ENCODE measurements around the gene EFCAB7. TPM values are rescaled to one million over a fixed set of nuclear protein-coding genes. Genes with fewer than 3 reads are reported as not detected.
A peak's percentile ranks its signal among the peaks of the same experiment; 100 is the strongest.

EFCAB7 gene
- total RNA-seq, 4 donors from 2014 or later: 2.2 to 6.8 (median 3.5) TPM

DNA sequence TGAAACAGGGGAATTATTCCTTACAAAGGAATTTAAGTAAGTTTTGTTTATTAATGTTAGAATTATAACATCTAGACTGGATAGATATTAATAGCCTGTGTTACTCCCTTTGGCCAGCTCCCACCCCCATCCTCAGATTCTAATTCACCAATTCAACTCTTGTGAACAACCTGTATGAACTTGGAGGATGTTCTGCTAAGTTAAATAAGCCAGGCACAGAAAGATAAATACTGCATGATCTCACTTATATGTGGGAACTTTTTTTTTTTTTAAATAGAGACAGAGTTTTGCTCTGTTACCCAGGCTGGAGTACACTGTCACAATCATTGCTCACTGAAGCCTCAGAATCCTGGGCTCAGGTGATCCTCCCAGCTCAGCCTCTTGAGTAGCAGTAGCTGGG, 32.2 kb downstream of the EFCAB7 start:
- H3K4me3 ChIP-seq: no peak overlapping the region
- no peak for ATAC-seq
- DNase-seq: no peak
- no peaks in the 10 kb centered on the region for H3K27me3 ChIP-seq
- TF ChIP-seq, protein P1, sequence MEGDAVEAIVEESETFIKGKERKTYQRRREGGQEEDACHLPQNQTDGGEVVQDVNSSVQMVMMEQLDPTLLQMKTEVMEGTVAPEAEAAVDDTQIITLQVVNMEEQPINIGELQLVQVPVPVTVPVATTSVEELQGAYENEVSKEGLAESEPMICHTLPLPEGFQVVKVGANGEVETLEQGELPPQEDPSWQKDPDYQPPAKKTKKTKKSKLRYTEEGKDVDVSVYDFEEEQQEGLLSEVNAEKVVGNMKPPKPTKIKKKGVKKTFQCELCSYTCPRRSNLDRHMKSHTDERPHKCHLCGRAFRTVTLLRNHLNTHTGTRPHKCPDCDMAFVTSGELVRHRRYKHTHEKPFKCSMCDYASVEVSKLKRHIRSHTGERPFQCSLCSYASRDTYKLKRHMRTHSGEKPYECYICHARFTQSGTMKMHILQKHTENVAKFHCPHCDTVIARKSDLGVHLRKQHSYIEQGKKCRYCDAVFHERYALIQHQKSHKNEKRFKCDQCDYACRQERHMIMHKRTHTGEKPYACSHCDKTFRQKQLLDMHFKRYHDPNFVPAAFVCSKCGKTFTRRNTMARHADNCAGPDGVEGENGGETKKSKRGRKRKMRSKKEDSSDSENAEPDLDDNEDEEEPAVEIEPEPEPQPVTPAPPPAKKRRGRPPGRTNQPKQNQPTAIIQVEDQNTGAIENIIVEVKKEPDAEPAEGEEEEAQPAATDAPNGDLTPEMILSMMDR (IDR thresholded peaks at IDR 0.05 in 4 of 5, conservative IDR thresholded peaks at IDR 0.05 in 1 of 5): no peak
- TF ChIP-seq POLR2A (IDR thresholded peaks at IDR 0.05): no peak
- in situ Hi-C loops (cut with MboI; ENCODE audit: low sequenced_read_pairs in 4 of 4): no loop called here
- no peaks in the 10 kb centered on the region for H3K4me1 ChIP-seq
- no peak overlapping the region for H3K27ac ChIP-seq
- H3K9me3 ChIP-seq: no peaks in the 10 kb centered on the region
- H3K36me3 ChIP-seq: peaks cover 0 to 4% of the 10 kb centered on the region in 2 donors
- intact Hi-C loops (cut with DNase I; ENCODE audit: low total_unique reads): no loop called here

- Histone ChIP-seq H3K4me3 (no peak overlapping the region), H3K27ac (no peak overlapping the region), H3K36me3 (peaks cover 0 to 4% of the 10 kb centered on the region in 2 donors), H3K9me3 (no peaks in the 10 kb centered on the region), H3K27me3 (no peaks in the 10 kb centered on the region), H3K4me1 (no peaks in the 10 kb centered on the region)
- DNase-seq (no peak), ATAC-seq (no peak)
- in situ Hi-C loops (cut with MboI; ENCODE audit: low sequenced_read_pairs in 4 of 4): no loop called here
- intact Hi-C loops (cut with DNase I; ENCODE audit: low total_unique reads): no loop called here
- TF ChIP-seq POLR2A (IDR thresholded peaks at IDR 0.05): no peak
- TF ChIP-seq, protein P1 (IDR thresholded peaks at IDR 0.05 in 4 of 5, conservative IDR thresholded peaks at IDR 0.05 in 1 of 5): peak in 2 of 5 experiments; percentile 21 to 48
These were observed 34.2 kb downstream of the EFCAB7 start for GRCh38 chr1:63557365-63557987.

DNA sequence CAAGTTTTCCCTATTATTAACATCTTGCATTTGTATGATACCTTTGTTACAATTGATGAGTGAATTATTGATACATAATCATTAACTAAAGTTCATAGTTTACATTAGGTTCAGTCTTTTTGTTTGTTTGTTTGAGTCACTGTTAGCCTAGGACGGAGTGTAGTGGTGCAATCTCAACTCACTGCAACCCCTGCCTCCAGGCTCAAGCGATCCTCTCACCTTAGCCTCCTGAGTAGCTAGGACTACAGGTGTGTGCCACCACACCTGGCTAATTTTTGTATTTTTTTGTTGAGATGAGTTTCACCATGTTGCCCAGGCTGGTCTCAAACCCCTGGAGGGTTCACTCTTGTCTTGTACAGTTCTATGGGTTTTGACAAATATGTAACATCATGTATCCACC, 36.0 kb downstream of the EFCAB7 start:
- Histone ChIP-seq H3K36me3 (peaks cover 0 to 4% of the 10 kb centered on the region in 2 donors), H3K4me1 (no peaks in the 10 kb centered on the region), H3K4me3 (no peak overlapping the region), H3K9me3 (no peaks in the 10 kb centered on the region), H3K27ac (no peak overlapping the region), H3K27me3 (no peaks in the 10 kb centered on the region)
- no peak for DNase-seq
- in situ Hi-C loops (cut with MboI; ENCODE audit: low sequenced_read_pairs in 4 of 4): no loop called here
- intact Hi-C loops (cut with DNase I; ENCODE audit: low total_unique reads): no loop called here
- TF ChIP-seq, protein P1 (IDR thresholded peaks at IDR 0.05 in 4 of 5, conservative IDR thresholded peaks at IDR 0.05 in 1 of 5): no peak
- TF ChIP-seq POLR2A (IDR thresholded peaks at IDR 0.05): no peak
- ATAC-seq: no peak

GRCh38 chr1:63563745-63564144, 40.4 kb downstream of the EFCAB7 start:
- intact Hi-C loops (cut with DNase I; ENCODE audit: low total_unique reads): no loop called here
- no peaks in the 10 kb centered on the region for H3K36me3 ChIP-seq
- no peak for ATAC-seq
- H3K9me3 ChIP-seq: no peaks in the 10 kb centered on the region
- no peak for DNase-seq
- no peak overlapping the region for H3K4me3 ChIP-seq
- in situ Hi-C loops (cut with MboI; ENCODE audit: low sequenced_read_pairs in 4 of 4): no loop called here
- H3K27me3 ChIP-seq: no peaks in the 10 kb centered on the region
- TF ChIP-seq POLR2A (IDR thresholded peaks at IDR 0.05): no peak
- TF ChIP-seq, protein P1 (IDR thresholded peaks at IDR 0.05 in 4 of 5, conservative IDR thresholded peaks at IDR 0.05 in 1 of 5): no peak
- H3K4me1 ChIP-seq: no peaks in the 10 kb centered on the region
- no peak overlapping the region for H3K27ac ChIP-seq

- Histone ChIP-seq H3K36me3 (no peaks in the 10 kb centered on the region), H3K4me3 (no peak overlapping the region), H3K27me3 (no peaks in the 10 kb centered on the region), H3K27ac (no peak overlapping the region), H3K4me1 (peaks cover 0 to 3% of the 10 kb centered on the region in 2 donors), H3K9me3 (no peaks in the 10 kb centered on the region)
- ATAC-seq (no peak), DNase-seq (no peak)
- no peak for TF ChIP-seq POLR2A (IDR thresholded peaks at IDR 0.05)
- TF ChIP-seq, protein P1 (IDR thresholded peaks at IDR 0.05 in 4 of 5, conservative IDR thresholded peaks at IDR 0.05 in 1 of 5): no peak
- in situ Hi-C loops (cut with MboI; ENCODE audit: low sequenced_read_pairs in 4 of 4): no loop called here
- intact Hi-C loops (cut with DNase I; ENCODE audit: low total_unique reads): no loop called here
These were observed 45.7 kb downstream of the EFCAB7 start for GRCh38 chr1:63569068-63569467.

All from gastrocnemius medialis (tissue), 4 donors.